ENCODE results near the gene FETUB. TPM values are rescaled to one million over a fixed set of nuclear protein-coding genes. Genes with fewer than 3 reads are reported as not detected.
A peak's percentile ranks its signal among the peaks of the same experiment; 100 is the strongest.

The FETUB gene
- total and polyA plus RNA-seq, 2 donors (not counting 1 experiment from before 2014, with no cell fraction given), result not detected

DNA sequence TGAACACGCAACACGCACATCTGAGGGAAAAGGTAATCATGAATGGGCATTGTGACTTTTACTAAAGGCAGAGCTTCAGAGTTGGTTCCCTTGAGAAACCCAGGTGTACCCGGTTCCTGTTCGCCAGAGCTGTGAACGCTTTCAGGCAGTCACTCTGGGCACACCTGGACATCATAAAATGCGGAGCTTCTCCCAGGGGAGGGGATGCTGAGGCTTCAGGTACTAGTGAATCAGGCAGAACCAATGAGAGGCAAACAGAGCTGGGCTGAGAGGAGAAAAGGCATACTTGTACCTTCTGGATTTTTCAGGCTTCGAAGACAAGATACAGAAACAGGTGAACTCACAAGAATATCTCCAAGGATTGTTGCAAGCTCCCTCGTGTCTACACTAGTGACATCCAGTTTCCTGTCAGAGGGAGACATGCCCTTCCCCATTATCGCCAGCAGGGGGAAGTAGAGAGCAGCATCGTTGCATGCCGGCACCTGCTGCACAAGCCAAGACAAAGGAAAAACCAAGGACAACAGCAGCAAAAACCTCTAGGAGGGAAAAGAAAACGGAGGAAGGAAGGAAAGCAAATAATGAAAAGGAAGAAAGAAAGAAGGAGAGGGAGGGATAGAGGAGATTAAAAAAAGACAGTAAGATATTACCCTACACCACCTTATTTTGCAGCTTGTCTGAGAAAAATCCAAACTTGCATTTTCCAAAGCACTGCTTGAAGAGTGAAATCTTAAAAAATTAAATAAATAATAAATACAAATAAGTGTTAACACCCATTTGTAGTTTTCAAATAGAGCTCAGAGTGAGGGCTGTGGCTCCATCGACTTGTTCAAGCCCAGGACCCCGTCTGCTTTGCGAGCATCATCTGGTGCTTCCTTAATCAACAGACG lies 25.4 kb upstream of the FETUB start:
- WGBS (ENCODE audit: insufficient coverage), result 34% methylated on average over 12 of the region's 16 CpGs
- peak; percentile 74 for ATAC-seq (ENCODE audit: low read depth)
- peaks cover 13% of the 10 kb centered on the region for H3K4me1 Mint-ChIP-seq
- Histone ChIP-seq H3K27me3 (replicated peaks in 1 of 4; ENCODE audit: control extremely low read depth in 1 of 4, control insufficient read depth in 3 of 4, insufficient read depth in 4 of 4, low read length in 3 of 4) (peaks cover 0 to 36% (median 9%) of the 10 kb centered on the region in 4 experiments), H3K4me1 (ENCODE audit: control insufficient read depth in 2 of 2, insufficient read depth in 2 of 2, low read length in 2 of 2) (peaks cover 19% of the 10 kb centered on the region in 2 donors), H4K20me1 (ENCODE audit: control insufficient read depth, insufficient read depth, low read length, poor library complexity, severe bottlenecking) (no peaks in the 10 kb centered on the region), H2AFZ (ENCODE audit: insufficient read depth, low read depth, low read length, poor library complexity, severe bottlenecking) (peak overlapping the region; percentile 11), H3K9ac (ENCODE audit: low read length) (peak overlapping the region; percentile 37), H3K4me2 (replicated peaks; ENCODE audit: low read depth, low read length, poor library complexity, severe bottlenecking) (peak overlapping the region; percentile 58), H3K79me2 (ENCODE audit: control insufficient read depth, insufficient read depth, low read length) (no peaks in the 10 kb centered on the region), H3K36me3 (replicated peaks in 1 of 2; ENCODE audit: control extremely low read depth in 1 of 2, control insufficient read depth in 1 of 2, extremely low read depth in 1 of 2, insufficient read depth in 2 of 2, low read length in 1 of 2) (no peaks in the 10 kb centered on the region), H3K4me3 (ENCODE audit: control extremely low read depth in 1 of 5, extremely low read depth in 1 of 5, insufficient read depth in 1 of 5, low read depth in 2 of 5, low read length in 4 of 5) (peak overlapping the region in 1 of 5 experiments; percentile 31), H3K27ac (ENCODE audit: low read length in 2 of 2) (no peak overlapping the region), H3K9me3 (ENCODE audit: control extremely low read depth in 1 of 3, control insufficient read depth in 2 of 3, insufficient read depth in 1 of 3, low read length in 2 of 3) (no peaks in the 10 kb centered on the region)
- CTCF ChIA-PET, result interaction anchor here (0.6 to 11.3 kb wide), 56 partner anchors 8 to 679 kb away, joined by 3 to 237 read pairs (median 4); partner anchors contain the start of genes CRYGS, EIF4A2 and HRG
- no peak overlapping the region for H3K27ac Mint-ChIP-seq
- DNase-seq, result peak; percentile 85
- no peak overlapping the region for H3K4me3 Mint-ChIP-seq
- POLR2A ChIA-PET, result interaction anchor here (0.8 to 3.0 kb wide), 2 partner anchors 168 to 240 kb away, joined by 3 to 21 read pairs; partner anchors contain the start of gene EIF4A2
- H3K9me3 Mint-ChIP-seq (ENCODE audit: insufficient read depth), result no peaks in the 10 kb centered on the region
- intact Hi-C loops (cut with micrococcal nuclease), result loop anchor here (1.0 to 5.0 kb wide), 5 partner anchors 44 to 552 kb away; partner anchors contain the start of genes DNAJB11 and RFC4
- H3K27me3 Mint-ChIP-seq, result peaks cover 51% of the 10 kb centered on the region
- no peak for TF ChIP-seq EZH2 (IDR thresholded peaks at IDR 0.05; ENCODE audit: borderline replicate concordance, insufficient read depth, low read depth, low read length, poor library complexity, severe bottlenecking)
- TF ChIP-seq, protein P1, sequence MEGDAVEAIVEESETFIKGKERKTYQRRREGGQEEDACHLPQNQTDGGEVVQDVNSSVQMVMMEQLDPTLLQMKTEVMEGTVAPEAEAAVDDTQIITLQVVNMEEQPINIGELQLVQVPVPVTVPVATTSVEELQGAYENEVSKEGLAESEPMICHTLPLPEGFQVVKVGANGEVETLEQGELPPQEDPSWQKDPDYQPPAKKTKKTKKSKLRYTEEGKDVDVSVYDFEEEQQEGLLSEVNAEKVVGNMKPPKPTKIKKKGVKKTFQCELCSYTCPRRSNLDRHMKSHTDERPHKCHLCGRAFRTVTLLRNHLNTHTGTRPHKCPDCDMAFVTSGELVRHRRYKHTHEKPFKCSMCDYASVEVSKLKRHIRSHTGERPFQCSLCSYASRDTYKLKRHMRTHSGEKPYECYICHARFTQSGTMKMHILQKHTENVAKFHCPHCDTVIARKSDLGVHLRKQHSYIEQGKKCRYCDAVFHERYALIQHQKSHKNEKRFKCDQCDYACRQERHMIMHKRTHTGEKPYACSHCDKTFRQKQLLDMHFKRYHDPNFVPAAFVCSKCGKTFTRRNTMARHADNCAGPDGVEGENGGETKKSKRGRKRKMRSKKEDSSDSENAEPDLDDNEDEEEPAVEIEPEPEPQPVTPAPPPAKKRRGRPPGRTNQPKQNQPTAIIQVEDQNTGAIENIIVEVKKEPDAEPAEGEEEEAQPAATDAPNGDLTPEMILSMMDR (IDR thresholded peaks at IDR 0.05), result peak; percentile 99
